HUES64 (cell line): ENCODE results near the gene RAB31.

Experiments
- H3K27ac ChIP-seq: 2 replicates; pipeline ENCODE4 v1.7.0; 2013; ENCODE audit warnings: low read depth, low read length, inconsistent platforms
- H3K27me3 ChIP-seq: 2 replicates; pipeline ENCODE4 v1.6.1; 2013; ENCODE audit warnings: mild to moderate bottlenecking, low read length; ENCODE audit not compliant: insufficient read depth
- H3K36me3 ChIP-seq: 2 replicates; pipeline ENCODE4 v1.6.1; 2013; ENCODE audit warnings: mild to moderate bottlenecking, low read length; ENCODE audit not compliant: insufficient read depth
- H3K4me1 ChIP-seq: 2 replicates; pipeline ENCODE4 v1.6.1; 2013; ENCODE audit warnings: mild to moderate bottlenecking, low read length, moderate library complexity; ENCODE audit not compliant: insufficient read depth
- H3K4me3 ChIP-seq: 2 replicates; pipeline ENCODE4 v1.5.1; 2013; ENCODE audit warnings: mild to moderate bottlenecking, low read length, moderate library complexity
- H3K9ac ChIP-seq: 2 replicates; pipeline ENCODE4 v1.6.1; 2013; ENCODE audit warnings: mild to moderate bottlenecking, low read depth, low read length
- H3K9me3 ChIP-seq: 2 replicates; pipeline ENCODE4 v1.6.1; 2013; ENCODE audit warnings: low read depth, low read length; ENCODE audit not compliant: insufficient read depth
- WGBS: fragments of 150-250, 120-280 bp; methylation state at CpG from one replicate; pipeline ENCODE4 v1.1.7; 2013; ENCODE audit warnings: missing lambda C conversion rate; 5-methylcytosine and 5-hydroxymethylcytosine counted together

Gene RAB31

DNA sequence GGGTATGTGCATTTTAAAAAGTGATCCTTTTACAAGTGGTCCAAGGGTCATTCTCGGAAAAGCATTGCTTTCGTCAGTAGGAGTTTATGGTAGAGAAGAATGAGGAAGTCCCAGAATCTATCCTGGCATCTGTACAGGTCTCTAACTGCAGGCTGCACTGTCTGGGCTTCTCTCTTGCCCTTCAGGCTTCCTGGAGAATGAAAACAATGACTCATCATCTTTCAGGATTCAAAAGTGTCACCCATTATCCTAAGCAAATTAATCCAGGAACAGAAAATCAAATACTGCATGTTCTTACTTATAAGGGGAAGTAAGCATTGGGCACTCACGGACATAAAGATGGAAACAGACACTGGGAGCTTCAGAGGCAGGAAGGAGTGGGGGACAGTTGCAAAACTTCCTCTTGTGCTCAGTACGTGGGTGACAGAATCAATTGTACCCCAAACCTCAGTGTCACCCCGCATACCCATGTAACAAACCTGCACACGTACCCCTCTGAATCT, 117.5 kb downstream of the RAB31 start:
- Histone ChIP-seq H3K9ac (no peak overlapping the region), H3K27me3 (no peaks in the 10 kb centered on the region), H3K4me1 (no peaks in the 10 kb centered on the region), H3K4me3 (no peak overlapping the region), H3K36me3 (no peaks in the 10 kb centered on the region), H3K27ac (no peak overlapping the region), H3K9me3 (no peaks in the 10 kb centered on the region)
- WGBS = 86% methylated on average over 5 of the region's 6 CpGs

DNA sequence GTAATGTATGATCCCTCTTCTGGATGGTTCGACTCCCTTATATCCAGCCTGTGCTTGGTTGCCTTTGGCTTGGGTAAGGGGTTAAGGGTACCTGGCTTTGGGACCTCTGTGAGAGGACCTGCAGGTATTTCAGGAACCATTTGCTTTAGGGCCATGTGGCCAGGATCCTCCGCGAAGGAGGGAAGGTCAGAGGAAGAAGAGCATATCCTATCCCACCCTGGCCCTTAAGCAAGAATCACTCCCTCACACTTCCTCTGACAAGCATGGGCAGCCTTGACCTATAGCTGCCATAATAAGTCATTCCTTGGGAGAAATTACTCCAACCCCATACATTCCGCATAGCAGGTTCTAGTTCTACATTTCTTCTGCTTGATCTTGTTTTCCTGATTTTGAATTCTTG, 118.6 kb downstream of the RAB31 start:
- Histone ChIP-seq H3K9ac (no peak overlapping the region), H3K36me3 (no peaks in the 10 kb centered on the region), H3K27me3 (no peaks in the 10 kb centered on the region), H3K4me1 (no peaks in the 10 kb centered on the region), H3K4me3 (no peak overlapping the region), H3K27ac (no peak overlapping the region), H3K9me3 (no peaks in the 10 kb centered on the region)
- 97% methylated on average over 4 of the region's 4 CpGs for WGBS

DNA sequence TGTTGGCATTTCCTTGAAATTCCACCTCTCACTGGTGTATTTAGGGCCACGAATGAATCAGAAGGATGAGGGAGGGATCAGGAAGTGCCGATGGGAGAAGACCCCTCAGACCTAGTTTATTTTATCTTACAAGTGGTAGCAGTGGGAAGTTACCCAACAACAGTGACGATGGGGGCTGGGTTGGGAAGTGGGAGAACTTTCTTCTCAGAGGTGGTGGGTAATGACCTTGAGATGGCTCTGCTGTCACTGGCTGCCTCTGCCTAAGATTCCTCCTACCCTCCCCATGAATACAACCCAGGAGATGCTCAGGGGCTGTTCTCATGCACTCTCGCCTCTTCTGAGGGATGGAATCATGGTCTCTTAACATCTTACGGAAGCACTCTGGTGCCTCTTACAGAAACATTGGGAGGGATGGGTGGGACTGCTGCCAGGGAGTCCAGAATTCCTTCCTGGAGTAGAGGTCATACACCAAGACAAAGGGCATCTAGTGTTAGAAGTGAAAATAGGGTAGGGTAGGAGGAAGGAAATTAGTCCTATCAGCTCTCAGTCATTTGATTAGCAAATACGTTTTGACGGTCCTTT, 119.2 kb downstream of the RAB31 start:
- H3K27me3 ChIP-seq = no peaks in the 10 kb centered on the region
- no peaks in the 10 kb centered on the region for H3K9me3 ChIP-seq
- H3K36me3 ChIP-seq = no peaks in the 10 kb centered on the region
- H3K4me3 ChIP-seq = no peak overlapping the region
- WGBS = 89% methylated on average over 7 of the region's 7 CpGs
- H3K4me1 ChIP-seq = no peaks in the 10 kb centered on the region
- H3K27ac ChIP-seq = no peak overlapping the region
- no peak overlapping the region for H3K9ac ChIP-seq

DNA sequence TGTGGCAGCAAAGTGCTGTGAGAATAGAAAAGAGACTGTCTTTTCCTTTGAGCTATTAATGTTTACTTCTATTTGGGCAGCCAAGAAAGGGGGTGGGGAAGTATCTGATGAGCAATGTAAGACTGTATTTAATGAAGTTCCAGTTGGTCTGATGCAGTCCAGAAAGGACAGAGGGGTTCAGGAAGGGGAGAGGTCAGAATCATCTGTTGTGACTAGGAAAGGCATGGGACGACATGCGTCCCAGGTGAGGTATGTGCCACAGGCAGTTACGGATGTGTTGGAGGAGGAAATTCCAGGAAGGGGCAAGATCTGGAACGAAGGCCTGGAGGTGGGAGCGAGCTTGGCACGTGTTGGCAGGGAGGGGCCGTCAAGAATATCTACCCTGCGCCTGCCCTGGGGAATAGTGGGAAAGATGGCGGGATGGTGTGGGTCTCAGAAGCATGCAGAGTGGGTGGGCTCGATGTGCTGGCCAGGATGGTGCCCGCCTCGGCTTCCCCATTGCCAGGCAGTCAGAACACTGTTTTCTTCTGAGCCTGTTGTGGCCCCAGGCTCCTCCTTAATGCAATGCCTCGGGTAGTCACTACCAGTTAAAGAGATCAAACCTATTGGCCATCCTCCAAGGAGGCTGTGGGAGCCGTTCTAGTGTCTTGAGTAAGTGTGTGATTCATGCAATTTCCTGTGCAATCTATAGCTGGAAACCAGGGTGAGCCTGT, 119.8 kb downstream of the RAB31 start:
- no peaks in the 10 kb centered on the region for H3K4me1 ChIP-seq
- no peak overlapping the region for H3K4me3 ChIP-seq
- no peak overlapping the region for H3K9ac ChIP-seq
- H3K9me3 ChIP-seq = no peaks in the 10 kb centered on the region
- no peak overlapping the region for H3K27ac ChIP-seq
- no peaks in the 10 kb centered on the region for H3K27me3 ChIP-seq
- H3K36me3 ChIP-seq = no peaks in the 10 kb centered on the region
- 90% methylated on average over 14 of the region's 14 CpGs for WGBS

DNA sequence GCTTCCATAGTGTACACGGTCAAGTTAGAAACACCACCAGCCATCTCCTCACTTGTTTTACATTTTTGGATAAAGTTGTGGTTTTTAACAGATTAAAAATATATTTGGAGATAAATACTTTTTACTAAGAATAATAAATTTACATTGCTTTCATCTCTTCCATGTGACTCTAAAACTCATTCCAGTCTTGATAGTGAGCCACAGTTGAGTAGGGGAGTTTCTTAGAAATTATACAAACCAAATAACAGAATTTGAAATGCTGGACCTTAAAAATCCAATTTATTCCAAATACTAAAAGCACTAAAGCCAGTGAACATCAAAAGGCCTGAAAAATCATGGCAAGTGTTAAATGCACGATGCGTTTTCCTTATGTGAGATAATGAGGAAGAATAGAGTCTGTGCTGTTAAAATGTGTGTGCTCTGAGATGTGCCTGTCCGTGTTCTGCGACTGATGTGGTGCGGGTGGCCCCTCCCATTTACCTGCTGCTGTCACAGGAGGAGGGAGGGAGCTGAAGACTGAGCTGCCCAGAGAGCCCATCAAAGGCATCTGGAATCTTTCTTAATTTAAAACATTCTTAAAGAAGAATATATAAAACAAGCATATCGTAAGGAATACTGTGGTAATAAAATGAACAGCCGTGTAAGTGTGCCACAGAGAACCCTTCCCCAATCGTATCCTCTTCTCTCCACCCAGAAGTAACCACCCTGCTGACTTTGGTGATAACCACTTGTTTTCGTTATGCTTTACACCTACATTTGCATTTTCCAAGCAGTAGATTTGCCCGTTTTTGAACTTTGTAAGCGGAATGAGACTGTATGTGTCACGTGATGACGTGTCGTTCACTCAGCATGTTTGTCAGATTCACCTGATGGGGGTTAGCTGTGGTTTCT, 120.7 kb downstream of the RAB31 start:
- no peaks in the 10 kb centered on the region for H3K36me3 ChIP-seq
- H3K9me3 ChIP-seq = no peaks in the 10 kb centered on the region
- no peaks in the 10 kb centered on the region for H3K4me1 ChIP-seq
- no peak overlapping the region for H3K27ac ChIP-seq
- no peak overlapping the region for H3K9ac ChIP-seq
- WGBS = 93% methylated on average over 15 of the region's 15 CpGs
- H3K4me3 ChIP-seq = no peak overlapping the region
- H3K27me3 ChIP-seq = no peaks in the 10 kb centered on the region

DNA sequence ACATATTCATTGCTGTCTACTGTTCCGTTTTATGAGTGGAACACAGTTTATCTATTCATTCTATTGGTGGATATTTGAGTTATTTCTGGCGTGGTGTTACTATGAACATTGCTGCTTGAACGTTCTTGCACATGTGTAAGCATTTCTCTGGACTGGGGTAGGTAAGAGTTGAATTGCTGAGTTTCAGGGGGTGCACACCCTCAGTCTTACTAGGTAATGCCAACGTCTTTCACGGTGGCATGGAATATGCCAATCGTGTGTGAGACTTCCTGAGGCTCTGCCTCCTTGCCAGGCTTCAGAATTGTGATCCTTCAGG, 121.3 kb downstream of the RAB31 start:
- H3K27ac ChIP-seq = no peak overlapping the region
- H3K4me3 ChIP-seq = no peak overlapping the region
- peaks cover 5% of the 10 kb centered on the region for H3K4me1 ChIP-seq
- no peaks in the 10 kb centered on the region for H3K27me3 ChIP-seq
- no peak overlapping the region for H3K9ac ChIP-seq
- no peaks in the 10 kb centered on the region for H3K9me3 ChIP-seq
- H3K36me3 ChIP-seq = no peaks in the 10 kb centered on the region
- WGBS = 94% methylated on average over 6 of the region's 6 CpGs

DNA sequence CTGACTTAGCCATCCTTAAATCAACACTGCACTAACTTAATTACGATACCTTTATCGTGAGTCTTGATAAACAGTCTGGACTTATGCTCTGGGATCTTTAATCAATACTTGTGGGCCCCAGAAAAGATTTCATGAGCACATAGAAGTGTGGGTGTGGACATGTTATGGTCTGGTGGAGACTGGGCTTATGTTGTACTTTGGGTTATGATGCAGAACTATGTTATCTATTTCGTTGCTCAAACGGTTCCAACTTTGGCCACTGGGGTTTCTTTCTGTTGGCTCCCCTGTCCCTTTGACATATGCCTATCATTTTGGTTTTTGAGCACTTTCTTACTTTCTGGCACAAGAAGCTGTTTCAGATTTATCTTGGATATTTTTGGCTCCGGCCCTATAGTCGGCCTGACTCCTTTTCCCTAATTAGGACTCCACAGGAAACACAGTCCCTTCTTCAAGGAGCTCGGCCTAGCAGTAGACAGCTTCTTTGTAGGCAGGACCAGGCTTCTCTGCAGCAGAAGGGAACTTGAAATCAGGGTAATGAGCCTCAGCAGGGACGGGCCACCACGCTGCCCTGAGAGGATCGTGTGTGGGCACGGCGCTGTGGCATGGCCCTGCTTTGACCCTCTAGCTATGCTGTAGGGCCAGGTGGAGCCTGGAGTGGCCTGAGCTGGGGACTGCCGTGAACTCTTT, 123.1 kb downstream of the RAB31 start:
- 95% methylated on average over 13 of the region's 13 CpGs for WGBS
- H3K27me3 ChIP-seq = no peaks in the 10 kb centered on the region
- no peaks in the 10 kb centered on the region for H3K9me3 ChIP-seq
- H3K4me1 ChIP-seq = peaks cover 23% of the 10 kb centered on the region
- H3K4me3 ChIP-seq = no peak overlapping the region
- no peak overlapping the region for H3K27ac ChIP-seq
- H3K36me3 ChIP-seq = no peaks in the 10 kb centered on the region
- no peak overlapping the region for H3K9ac ChIP-seq

DNA sequence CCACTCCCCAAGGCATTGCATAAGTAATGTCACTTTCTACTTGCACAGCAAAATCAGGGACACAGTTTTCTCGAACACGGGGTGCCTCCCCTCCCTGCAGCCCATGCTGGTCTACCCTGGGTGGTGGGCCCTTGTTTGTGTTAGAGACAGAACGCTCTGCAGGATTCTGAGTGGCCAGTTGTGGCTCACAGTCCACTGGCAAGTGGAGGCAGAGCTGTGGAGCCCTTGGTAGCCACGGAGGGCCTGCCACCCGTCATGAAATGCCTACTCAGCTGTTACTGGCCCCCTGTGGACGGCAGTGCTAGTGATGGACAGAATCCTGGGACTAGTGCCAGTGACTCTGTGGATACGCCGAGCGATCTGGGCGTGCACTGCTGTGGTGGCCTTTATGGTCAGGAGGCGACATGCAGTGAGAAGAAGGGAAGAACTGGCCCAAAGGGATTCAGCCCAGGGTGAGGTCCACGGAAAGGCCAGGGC, 123.7 kb downstream of the RAB31 start:
- WGBS = 96% methylated on average over 12 of the region's 12 CpGs
- Histone ChIP-seq H3K9me3 (no peaks in the 10 kb centered on the region), H3K27ac (no peak overlapping the region), H3K27me3 (no peaks in the 10 kb centered on the region), H3K4me3 (no peak overlapping the region), H3K4me1 (peaks cover 23% of the 10 kb centered on the region), H3K9ac (no peak overlapping the region), H3K36me3 (no peaks in the 10 kb centered on the region)

DNA sequence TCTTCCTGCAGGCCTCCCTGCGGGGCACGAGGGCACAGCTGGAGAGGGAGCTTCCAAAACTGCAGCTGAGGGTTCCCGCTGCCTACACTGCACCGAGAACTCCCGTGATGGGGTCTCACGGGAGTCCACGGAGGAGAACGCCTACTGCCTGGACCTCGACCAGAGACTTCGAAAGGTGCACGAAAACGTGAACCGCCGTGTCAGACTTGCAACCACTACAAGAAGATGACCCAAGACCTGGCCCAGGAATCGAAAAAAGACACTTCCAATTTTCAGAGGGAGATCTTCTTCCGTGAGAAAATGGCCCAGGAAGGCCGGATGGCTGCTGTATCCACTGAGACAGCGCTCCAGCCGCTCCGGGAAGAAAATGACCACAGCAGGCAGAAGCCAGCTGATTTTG, 124.8 kb downstream of the RAB31 start:
- Histone ChIP-seq H3K36me3 (no peaks in the 10 kb centered on the region), H3K4me3 (no peak overlapping the region), H3K4me1 (peaks cover 26% of the 10 kb centered on the region), H3K9me3 (no peaks in the 10 kb centered on the region), H3K27ac (no peak overlapping the region), H3K27me3 (no peaks in the 10 kb centered on the region), H3K9ac (no peak overlapping the region)
- WGBS = 96% methylated on average over 20 of the region's 20 CpGs

DNA sequence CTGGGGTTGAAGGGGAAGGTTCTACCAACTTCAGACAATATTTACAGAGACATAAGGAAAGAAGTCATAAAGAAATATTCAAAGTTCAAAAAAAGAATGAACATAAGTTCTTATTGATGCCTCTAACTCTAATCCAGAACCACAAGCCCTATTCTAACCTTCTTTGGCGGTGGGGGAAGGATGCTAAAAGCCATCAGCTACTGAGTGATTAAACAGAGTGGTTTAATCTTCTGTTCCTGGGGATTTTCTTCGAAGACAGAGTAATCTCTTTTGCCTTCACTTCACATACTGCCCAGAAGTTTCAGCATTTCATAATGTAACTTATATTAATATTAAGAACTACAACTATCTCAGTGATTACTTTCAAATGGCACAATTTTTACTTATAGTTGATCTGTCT, 126.5 kb downstream of the RAB31 start:
- no peaks in the 10 kb centered on the region for H3K36me3 ChIP-seq
- H3K27ac ChIP-seq = peak overlapping the region; percentile 87
- no peak overlapping the region for H3K4me3 ChIP-seq
- H3K27me3 ChIP-seq = no peaks in the 10 kb centered on the region
- no peaks in the 10 kb centered on the region for H3K9me3 ChIP-seq
- WGBS = no CpG with 5 or more reads among the region's 2 CpGs
- H3K9ac ChIP-seq = no peak overlapping the region
- peaks cover 43% of the 10 kb centered on the region for H3K4me1 ChIP-seq
